ENCODE data around the gene PCDH8.

DNA sequence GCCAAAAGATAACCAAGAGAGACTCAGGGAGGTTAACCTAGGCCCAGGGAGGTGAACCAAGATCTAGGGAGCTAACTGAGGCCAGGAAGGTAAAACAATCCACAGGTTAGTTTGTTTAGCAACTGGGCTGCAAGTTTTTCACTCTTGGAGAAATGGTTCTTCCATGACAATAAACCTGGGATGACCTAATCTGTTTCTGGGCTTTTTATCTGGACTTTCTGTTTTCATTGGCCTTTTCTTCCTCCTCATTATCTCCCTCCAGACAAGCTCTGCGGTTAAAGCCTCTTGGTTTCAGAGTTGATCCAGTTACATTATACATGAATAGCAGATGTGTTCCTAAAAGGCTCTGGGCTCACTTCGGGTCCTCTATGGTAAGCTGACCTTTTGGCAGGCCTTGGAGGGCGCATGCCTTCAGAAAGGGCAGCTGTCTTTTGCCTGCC is 44.2 kb downstream of the PCDH8 start:
- no peak for TF ChIP-seq CTCF (conservative IDR thresholded peaks at IDR 0.05; ENCODE audit: low read length)
- no peak for TF ChIP-seq EZH2phosphoT487 (IDR thresholded peaks at IDR 0.05; ENCODE audit: borderline replicate concordance)

Data from Loucy (cell line).